Measurements from ENCODE around the gene TSEN2. TPM values are rescaled to one million over a fixed set of nuclear protein-coding genes. Genes with fewer than 3 reads are reported as not detected.

TSEN2 gene
- total RNA-seq, 3 donors from 2014 or later (not counting 1 experiment from before 2014, with no cell fraction given), result 4.1 to 11.4 (median 5.7) TPM

DNA sequence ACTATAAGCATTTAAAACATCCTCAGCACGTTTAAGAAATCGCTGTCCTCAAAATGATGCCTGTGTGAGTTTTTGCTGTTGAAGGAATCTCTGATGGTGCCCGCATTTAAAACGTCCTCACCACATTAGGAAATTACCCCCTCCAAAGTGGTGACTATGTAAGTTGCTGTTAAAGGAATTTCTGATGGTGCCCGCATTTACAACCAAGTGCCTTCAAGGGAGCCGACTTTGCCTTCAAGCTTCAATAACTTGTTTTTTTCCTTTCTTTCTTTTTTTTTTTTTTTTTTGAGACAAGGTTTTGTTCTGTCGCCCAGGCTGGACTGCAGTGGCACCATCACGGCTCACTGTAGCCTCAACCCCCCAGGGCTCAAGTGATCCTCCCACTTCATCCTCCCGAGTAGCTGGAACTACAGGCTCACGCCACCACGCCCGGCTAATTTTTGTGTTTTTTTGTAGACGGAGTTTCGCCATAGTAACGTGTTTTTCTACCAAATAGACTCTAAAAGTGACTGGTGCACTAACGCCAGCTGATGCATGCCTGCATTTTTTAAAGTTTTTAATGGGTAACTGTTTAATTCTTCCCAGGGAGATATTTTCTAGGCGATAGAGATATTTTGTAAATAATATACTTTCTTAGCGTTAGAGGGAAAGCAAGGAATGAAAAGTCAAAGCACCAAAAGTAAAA, 19.0 kb upstream of the TSEN2 start:
- WGBS (ENCODE audit: insufficient coverage), result 95% methylated on average over 13 of the region's 18 CpGs
- ATAC-seq, result no peak
- H3K36me3 ChIP-seq (ENCODE audit: control insufficient read depth, insufficient read depth, low read length), result no peaks in the 10 kb centered on the region
- intact Hi-C loops (cut with micrococcal nuclease), result no loop called here
- Mint-ChIP-seq H3K4me3 (no peak overlapping the region), H3K27me3 (ENCODE audit: low read depth in 2 of 2) (peaks cover 0 to 6% of the 10 kb centered on the region in 2 donors), H3K36me3 (no peaks in the 10 kb centered on the region), H3K4me1 (peaks cover 0 to 6% of the 10 kb centered on the region in 2 donors), H3K9me3 (no peaks in the 10 kb centered on the region), H3K27ac (no peak overlapping the region)
- no peak overlapping the region for H3K27ac ChIP-seq (ENCODE audit: low read length)
- H3K4me3 ChIP-seq (ENCODE audit: low read length), result no peak overlapping the region
- no peaks in the 10 kb centered on the region for H3K27me3 ChIP-seq (ENCODE audit: control insufficient read depth, insufficient read depth, low read length)
- peaks cover 6% of the 10 kb centered on the region for H3K4me1 ChIP-seq (ENCODE audit: control insufficient read depth, insufficient read depth, low read length)
- no peaks in the 10 kb centered on the region for H3K9me3 ChIP-seq (ENCODE audit: control insufficient read depth, insufficient read depth, low read length)
- no peak for DNase-seq
- TF ChIP-seq, protein P1, sequence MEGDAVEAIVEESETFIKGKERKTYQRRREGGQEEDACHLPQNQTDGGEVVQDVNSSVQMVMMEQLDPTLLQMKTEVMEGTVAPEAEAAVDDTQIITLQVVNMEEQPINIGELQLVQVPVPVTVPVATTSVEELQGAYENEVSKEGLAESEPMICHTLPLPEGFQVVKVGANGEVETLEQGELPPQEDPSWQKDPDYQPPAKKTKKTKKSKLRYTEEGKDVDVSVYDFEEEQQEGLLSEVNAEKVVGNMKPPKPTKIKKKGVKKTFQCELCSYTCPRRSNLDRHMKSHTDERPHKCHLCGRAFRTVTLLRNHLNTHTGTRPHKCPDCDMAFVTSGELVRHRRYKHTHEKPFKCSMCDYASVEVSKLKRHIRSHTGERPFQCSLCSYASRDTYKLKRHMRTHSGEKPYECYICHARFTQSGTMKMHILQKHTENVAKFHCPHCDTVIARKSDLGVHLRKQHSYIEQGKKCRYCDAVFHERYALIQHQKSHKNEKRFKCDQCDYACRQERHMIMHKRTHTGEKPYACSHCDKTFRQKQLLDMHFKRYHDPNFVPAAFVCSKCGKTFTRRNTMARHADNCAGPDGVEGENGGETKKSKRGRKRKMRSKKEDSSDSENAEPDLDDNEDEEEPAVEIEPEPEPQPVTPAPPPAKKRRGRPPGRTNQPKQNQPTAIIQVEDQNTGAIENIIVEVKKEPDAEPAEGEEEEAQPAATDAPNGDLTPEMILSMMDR (IDR thresholded peaks at IDR 0.05), result no peak

DNA sequence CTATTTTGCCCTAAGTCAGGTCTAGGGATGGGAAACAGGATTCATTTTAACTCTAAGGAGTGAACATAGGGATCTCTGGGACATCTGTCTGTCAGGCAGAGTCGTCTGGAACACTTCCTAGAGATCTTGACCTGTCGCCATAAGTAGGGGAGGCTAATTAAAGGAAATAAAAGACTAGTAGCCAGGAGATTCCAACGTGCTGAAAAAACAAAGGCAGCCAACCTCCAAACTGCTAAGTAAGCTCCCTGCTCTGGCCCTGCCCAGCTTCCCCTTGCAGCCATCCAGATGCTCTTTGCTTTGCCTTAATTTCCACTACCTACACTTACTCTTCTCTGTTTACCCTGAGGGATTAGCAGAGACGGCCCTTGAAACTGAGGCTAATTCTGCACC, 18.4 kb upstream of the TSEN2 start:
- Histone ChIP-seq H3K4me3 (ENCODE audit: low read length) (no peak overlapping the region), H3K36me3 (ENCODE audit: control insufficient read depth, insufficient read depth, low read length) (no peaks in the 10 kb centered on the region), H3K4me1 (ENCODE audit: control insufficient read depth, insufficient read depth, low read length) (peaks cover 6% of the 10 kb centered on the region), H3K27ac (ENCODE audit: low read length) (no peak overlapping the region), H3K9me3 (ENCODE audit: control insufficient read depth, insufficient read depth, low read length) (no peaks in the 10 kb centered on the region), H3K27me3 (ENCODE audit: control insufficient read depth, insufficient read depth, low read length) (no peaks in the 10 kb centered on the region)
- Mint-ChIP-seq H3K36me3 (no peaks in the 10 kb centered on the region), H3K9me3 (no peaks in the 10 kb centered on the region), H3K4me3 (no peak overlapping the region), H3K27ac (no peak overlapping the region), H3K27me3 (ENCODE audit: low read depth in 2 of 2) (peaks cover 0 to 5% of the 10 kb centered on the region in 2 donors), H3K4me1 (peaks cover 0 to 6% of the 10 kb centered on the region in 2 donors)
- DNase-seq, result no peak
- TF ChIP-seq, protein P1 (IDR thresholded peaks at IDR 0.05), result no peak
- intact Hi-C loops (cut with micrococcal nuclease), result no loop called here
- ATAC-seq, result no peak
- 82% methylated on average over 4 of the region's 4 CpGs for WGBS (ENCODE audit: insufficient coverage)

DNA sequence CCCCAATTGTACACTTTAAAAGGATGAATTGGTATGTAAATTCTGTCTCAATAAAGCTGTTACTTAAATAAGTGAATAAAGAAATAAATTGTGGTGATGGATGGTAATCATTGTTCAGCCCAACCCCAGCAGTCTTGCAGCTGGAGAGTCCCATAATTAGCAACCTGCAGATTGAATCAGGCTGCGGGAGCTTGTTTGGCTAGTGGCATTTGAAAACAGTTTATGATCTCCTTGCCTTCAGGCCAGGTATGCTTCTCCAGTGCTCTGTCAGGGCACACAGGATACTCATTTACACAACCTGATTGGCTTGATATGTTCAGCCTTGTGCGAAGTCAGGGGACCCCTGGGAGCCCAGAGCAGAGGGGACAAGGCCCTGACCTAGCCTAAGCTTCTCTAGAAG, 16.5 kb upstream of the TSEN2 start:
- DNase-seq (no peak), ATAC-seq (no peak)
- Mint-ChIP-seq H3K4me3 (no peak overlapping the region), H3K27ac (no peak overlapping the region), H3K9me3 (no peaks in the 10 kb centered on the region), H3K27me3 (ENCODE audit: low read depth in 2 of 2) (peaks cover 0 to 2% of the 10 kb centered on the region in 2 donors), H3K4me1 (peaks cover 0 to under 1% of the 10 kb centered on the region in 2 donors), H3K36me3 (no peaks in the 10 kb centered on the region)
- H3K27me3 ChIP-seq (ENCODE audit: control insufficient read depth, insufficient read depth, low read length), result no peaks in the 10 kb centered on the region
- no peaks in the 10 kb centered on the region for H3K9me3 ChIP-seq (ENCODE audit: control insufficient read depth, insufficient read depth, low read length)
- no peaks in the 10 kb centered on the region for H3K4me1 ChIP-seq (ENCODE audit: control insufficient read depth, insufficient read depth, low read length)
- no peak overlapping the region for H3K4me3 ChIP-seq (ENCODE audit: low read length)
- WGBS (ENCODE audit: insufficient coverage), result 93% methylated on average over 2 of the region's 2 CpGs
- TF ChIP-seq, protein P1 (IDR thresholded peaks at IDR 0.05), result no peak
- intact Hi-C loops (cut with micrococcal nuclease), result no loop called here
- no peak overlapping the region for H3K27ac ChIP-seq (ENCODE audit: low read length)
- no peaks in the 10 kb centered on the region for H3K36me3 ChIP-seq (ENCODE audit: control insufficient read depth, insufficient read depth, low read length)

DNA sequence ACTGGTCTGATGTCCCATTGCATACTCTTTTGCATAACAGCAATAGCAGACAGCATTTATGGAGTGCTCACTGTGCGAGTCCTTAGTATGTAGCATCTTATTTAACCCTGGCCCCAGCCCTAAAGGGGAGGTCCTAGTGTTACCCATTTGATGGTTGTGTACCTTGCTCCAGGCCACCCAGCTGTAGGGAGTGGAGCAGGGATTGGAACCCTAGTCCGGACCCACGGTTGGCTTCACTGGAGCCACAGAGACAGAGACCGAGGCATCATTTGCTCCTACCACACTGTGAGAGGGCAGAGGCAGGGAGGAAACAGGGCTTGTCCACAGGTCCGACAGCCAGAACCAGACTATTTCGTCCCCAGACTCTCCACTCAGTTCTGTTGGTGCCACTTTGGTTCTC, 16.0 kb upstream of the TSEN2 start:
- TF ChIP-seq, protein P1 (IDR thresholded peaks at IDR 0.05), result no peak
- no peaks in the 10 kb centered on the region for H3K9me3 ChIP-seq (ENCODE audit: control insufficient read depth, insufficient read depth, low read length)
- no peaks in the 10 kb centered on the region for H3K27me3 ChIP-seq (ENCODE audit: control insufficient read depth, insufficient read depth, low read length)
- no peak overlapping the region for H3K4me3 Mint-ChIP-seq
- H3K4me1 Mint-ChIP-seq, result no peaks in the 10 kb centered on the region
- H3K36me3 ChIP-seq (ENCODE audit: control insufficient read depth, insufficient read depth, low read length), result no peaks in the 10 kb centered on the region
- peaks cover 0 to 2% of the 10 kb centered on the region in 2 donors for H3K27me3 Mint-ChIP-seq (ENCODE audit: low read depth in 2 of 2)
- no peak for DNase-seq
- no peaks in the 10 kb centered on the region for H3K4me1 ChIP-seq (ENCODE audit: control insufficient read depth, insufficient read depth, low read length)
- 96% methylated on average over 6 of the region's 6 CpGs for WGBS (ENCODE audit: insufficient coverage)
- no peaks in the 10 kb centered on the region for H3K9me3 Mint-ChIP-seq
- H3K27ac ChIP-seq (ENCODE audit: low read length), result no peak overlapping the region
- ATAC-seq, result no peak
- H3K36me3 Mint-ChIP-seq, result no peaks in the 10 kb centered on the region
- no peak overlapping the region for H3K27ac Mint-ChIP-seq
- intact Hi-C loops (cut with micrococcal nuclease), result no loop called here
- H3K4me3 ChIP-seq (ENCODE audit: low read length), result no peak overlapping the region

Data from natural killer cell (primary cell).